OCI-LY1 (cell line): ENCODE data around the gene CMTM8.
A peak's percentile ranks its signal among the peaks of the same experiment; 100 is the strongest.

ENCODE experiments used
- H2AFZ ChIP-seq: fragments of 200-600 bp; sonication (generic), shearing (Covaris generic); 2 replicates; pipeline ENCODE4 v1.6.0; 2014; ENCODE audit warnings: antibody characterized with exemption, mild to moderate bottlenecking, low read length
- H3F3A ChIP-seq: fragments of 200-600 bp; sonication (generic), shearing (Covaris generic); 2 replicates; pipeline ENCODE4 v1.6.0; 2014; ENCODE audit warnings: mild to moderate bottlenecking, antibody characterized with exemption, low read length, moderate library complexity; ENCODE audit not compliant: insufficient read depth
- H3K27ac ChIP-seq: fragments of 200-600 bp; sonication (generic); 2 replicates; pipeline ENCODE4 v1.5.1; 2014; ENCODE audit warnings: low read length, mixed run types, mild to moderate bottlenecking, low read depth; ENCODE audit not compliant: poor library complexity, severe bottlenecking
- H3K27me3 ChIP-seq: fragments of 200-600 bp; sonication (generic); 2 replicates; pipeline ENCODE4 v1.6.0; 2014; ENCODE audit warnings: antibody characterized with exemption, mild to moderate bottlenecking, low read length, moderate library complexity; ENCODE audit not compliant: insufficient read depth
- H3K36me3 ChIP-seq: fragments of 200-600 bp; sonication (generic); 2 replicates; pipeline ENCODE4 v1.6.1; 2014; ENCODE audit warnings: mild to moderate bottlenecking, antibody characterized with exemption, low read length, moderate library complexity, mixed read lengths; ENCODE audit not compliant: insufficient read depth
- H3K4me1 ChIP-seq: fragments of 200-600 bp; sonication (generic); 2 replicates; pipeline ENCODE4 v1.5.1; 2014; ENCODE audit warnings: mild to moderate bottlenecking, low read length, moderate library complexity; ENCODE audit not compliant: insufficient read depth, severe bottlenecking
- H3K4me2 ChIP-seq: fragments of 200-600 bp; sonication (generic), shearing (Covaris generic); 2 replicates; pipeline ENCODE4 v1.6.1; 2014; ENCODE audit warnings: low read length
- H3K4me3 ChIP-seq: fragments of 200-600 bp; sonication (generic); 2 replicates; pipeline ENCODE4 v1.5.1; 2014; ENCODE audit warnings: low read length, low read depth, mild to moderate bottlenecking, mixed read lengths; ENCODE audit not compliant: poor library complexity, severe bottlenecking
- H3K79me2 ChIP-seq: fragments of 200-600 bp; shearing (Covaris generic); 2 replicates; pipeline ENCODE4 v1.6.1; 2016; ENCODE audit warnings: mixed run types, low read length, mixed read lengths; ENCODE audit not compliant: insufficient read depth
- H3K9ac ChIP-seq: fragments of 200-600 bp; sonication (generic), shearing (Covaris generic); 2 replicates; pipeline ENCODE4 v1.6.1; 2014; ENCODE audit warnings: mild to moderate bottlenecking, low read length, mixed read lengths
- H3K9me2 ChIP-seq: fragments of 200-600 bp; sonication (generic), shearing (Covaris generic); 2 replicates; pipeline ENCODE4 v1.6.1; 2014; ENCODE audit warnings: low read depth, mild to moderate bottlenecking, low read length, mixed read lengths
- H3K9me3 ChIP-seq: fragments of 200-600 bp; shearing (Covaris generic); 2 replicates; pipeline ENCODE4 v1.6.1; 2014; ENCODE audit warnings: low read length, mixed read lengths
- H4K20me1 ChIP-seq: fragments of 200-600 bp; sonication (generic), shearing (Covaris generic); 2 replicates; pipeline ENCODE4 v1.6.0; 2016; ENCODE audit warnings: mild to moderate bottlenecking, low read length; ENCODE audit not compliant: insufficient read depth
- CTCF ChIP-seq: fragments of 200-600 bp; sonication (generic), shearing (Covaris generic); IDR thresholded peaks from 2 replicates; pipeline ENCODE4 v1.5.1; 2017; ENCODE audit warnings: mild to moderate bottlenecking, antibody characterized with exemption, low read length, moderate library complexity, mixed read lengths
- EZH2 ChIP-seq: fragments of 200-600 bp; sonication (generic), shearing (Covaris generic); IDR thresholded peaks from 2 replicates; pipeline ENCODE4 v1.8.0; 2017; ENCODE audit warnings: borderline replicate concordance, mixed run types, mild to moderate bottlenecking, antibody characterized with exemption, low read length, moderate library complexity, mixed read lengths

CMTM8 gene

GRCh38 chr3:32401556-32402081 is 163.1 kb downstream of the CMTM8 start:
- H2AFZ ChIP-seq: no peak overlapping the region
- no peaks in the 10 kb centered on the region for H3K9me2 ChIP-seq
- peaks cover 15% of the 10 kb centered on the region for H3F3A ChIP-seq
- peak overlapping the region; percentile 57 for H3K4me3 ChIP-seq
- H3K4me2 ChIP-seq: peak overlapping the region; percentile 73
- no peak for TF ChIP-seq EZH2
- TF ChIP-seq CTCF: no peak
- no peaks in the 10 kb centered on the region for H3K9me3 ChIP-seq
- peak overlapping the region; percentile 71 for H3K9ac ChIP-seq
- no peaks in the 10 kb centered on the region for H3K36me3 ChIP-seq
- no peaks in the 10 kb centered on the region for H4K20me1 ChIP-seq
- no peaks in the 10 kb centered on the region for H3K27me3 ChIP-seq
- peaks cover 65% of the 10 kb centered on the region for H3K4me1 ChIP-seq
- peaks cover 3% of the 10 kb centered on the region; the same call in 1 of the 2 replicates for H3K79me2 ChIP-seq
- H3K27ac ChIP-seq: peak overlapping the region; percentile 91

GRCh38 chr3:32403663-32404062 is 165.2 kb downstream of the CMTM8 start:
- H3K79me2 ChIP-seq: peaks cover 3% of the 10 kb centered on the region; the same call in 1 of the 2 replicates
- peaks cover 57% of the 10 kb centered on the region for H3K4me1 ChIP-seq
- H2AFZ ChIP-seq: no peak overlapping the region
- no peaks in the 10 kb centered on the region for H3K9me2 ChIP-seq
- no peaks in the 10 kb centered on the region for H4K20me1 ChIP-seq
- H3K9me3 ChIP-seq: no peaks in the 10 kb centered on the region
- no peaks in the 10 kb centered on the region for H3K36me3 ChIP-seq
- no peak overlapping the region for H3K9ac ChIP-seq
- no peak overlapping the region for H3K4me3 ChIP-seq
- peak overlapping the region; percentile 91 for H3K27ac ChIP-seq
- H3K4me2 ChIP-seq: no peak overlapping the region
- H3K27me3 ChIP-seq: no peaks in the 10 kb centered on the region
- peaks cover 7% of the 10 kb centered on the region for H3F3A ChIP-seq
- TF ChIP-seq CTCF (no peak), EZH2 (no peak)

GRCh38 chr3:32404714-32405113 is 166.2 kb downstream of the CMTM8 start:
- no peaks in the 10 kb centered on the region for H3K9me3 ChIP-seq
- H3K4me1 ChIP-seq: peaks cover 47% of the 10 kb centered on the region
- H4K20me1 ChIP-seq: no peaks in the 10 kb centered on the region
- no peak overlapping the region for H3K4me3 ChIP-seq
- peaks cover 3% of the 10 kb centered on the region; the same call in 1 of the 2 replicates for H3K79me2 ChIP-seq
- H3K9ac ChIP-seq: no peak overlapping the region
- no peak for TF ChIP-seq EZH2
- TF ChIP-seq CTCF: no peak
- no peaks in the 10 kb centered on the region for H3K9me2 ChIP-seq
- no peak overlapping the region for H2AFZ ChIP-seq
- H3F3A ChIP-seq: peaks cover 7% of the 10 kb centered on the region
- H3K36me3 ChIP-seq: no peaks in the 10 kb centered on the region
- no peaks in the 10 kb centered on the region for H3K27me3 ChIP-seq
- H3K4me2 ChIP-seq: no peak overlapping the region
- peak overlapping the region; percentile 15 for H3K27ac ChIP-seq
